ENCODE results near the gene MTCL1. TPM values are rescaled to one million over a fixed set of nuclear protein-coding genes. Genes with fewer than 3 reads are reported as not detected.

The MTCL1 gene
- total RNA-seq, 1 donor from 2014 or later = 107 TPM

- DNase-seq (ENCODE audit: low read depth) = peak; percentile 71
These were observed 66.6 kb downstream of the MTCL1 start for GRCh38 chr18:8771930-8772329.

- DNase-seq (ENCODE audit: low read depth) = peak; percentile 56
These were observed 68.6 kb downstream of the MTCL1 start for GRCh38 chr18:8773980-8774379.

GRCh38 chr18:8776013-8776943 is 70.9 kb downstream of the MTCL1 start:
- no peak for DNase-seq (ENCODE audit: low read depth)

GRCh38 chr18:8777846-8778245 is 72.5 kb downstream of the MTCL1 start:
- DNase-seq (ENCODE audit: low read depth) = peak; percentile 22

- no peak for DNase-seq (ENCODE audit: low read depth)
These were observed 73.0 kb downstream of the MTCL1 start for GRCh38 chr18:8778386-8778785.

- no peak for DNase-seq (ENCODE audit: low read depth)
These were observed 73.5 kb downstream of the MTCL1 start for GRCh38 chr18:8778824-8779223.

- DNase-seq (ENCODE audit: low read depth) = no peak
These were observed 73.9 kb downstream of the MTCL1 start for GRCh38 chr18:8779251-8779650.

- DNase-seq (ENCODE audit: low read depth) = no peak
These were observed 74.9 kb downstream of the MTCL1 start for GRCh38 chr18:8780227-8780626.

- no peak for DNase-seq (ENCODE audit: low read depth)
These were observed 76.3 kb downstream of the MTCL1 start for GRCh38 chr18:8781671-8782070.

- no peak for DNase-seq (ENCODE audit: low read depth)
These were observed 78.1 kb downstream of the MTCL1 start for GRCh38 chr18:8783335-8783993.

GRCh38 chr18:8783994-8784530 is 78.7 kb downstream of the MTCL1 start:
- no peak for DNase-seq (ENCODE audit: low read depth)

- DNase-seq (ENCODE audit: low read depth) = no peak
These were observed 79.9 kb downstream of the MTCL1 start for GRCh38 chr18:8785261-8785660.

- DNase-seq (ENCODE audit: low read depth) = no peak
These were observed 80.6 kb downstream of the MTCL1 start for GRCh38 chr18:8785855-8786482.

GRCh38 chr18:8786483-8787370 is 81.4 kb downstream of the MTCL1 start:
- no peak for DNase-seq (ENCODE audit: low read depth)

- no peak for DNase-seq (ENCODE audit: low read depth)
These were observed 82.0 kb downstream of the MTCL1 start for GRCh38 chr18:8787371-8787670.

GRCh38 chr18:8787794-8788193 is 82.4 kb downstream of the MTCL1 start:
- no peak for DNase-seq (ENCODE audit: low read depth)

GRCh38 chr18:8788503-8789429 is 83.4 kb downstream of the MTCL1 start:
- no peak for DNase-seq (ENCODE audit: low read depth)

- no peak for DNase-seq (ENCODE audit: low read depth)
These were observed 85.9 kb downstream of the MTCL1 start for GRCh38 chr18:8791171-8791651.

- no peak for DNase-seq (ENCODE audit: low read depth)
These were observed 87.4 kb downstream of the MTCL1 start for GRCh38 chr18:8792688-8793316.

Data from renal cortical epithelial cell (primary cell).